HG02852 (cell line): Measurements from ENCODE around the gene CCDC30.
"Not testable (repeated sequence)": the region's sequence is repeated elsewhere in the genome, so short reads cannot be mapped to it uniquely, and the experiment has no call there.

Experiments used
- ATAC-seq: cut with Tn5 transposase; IDR thresholded peaks from one replicate; pipeline ENCODE4 v1.9.1; 2021; ENCODE audit warnings: mild to moderate bottlenecking, moderate library complexity; ENCODE audit not compliant: unreplicated experiment

Gene CCDC30

DNA sequence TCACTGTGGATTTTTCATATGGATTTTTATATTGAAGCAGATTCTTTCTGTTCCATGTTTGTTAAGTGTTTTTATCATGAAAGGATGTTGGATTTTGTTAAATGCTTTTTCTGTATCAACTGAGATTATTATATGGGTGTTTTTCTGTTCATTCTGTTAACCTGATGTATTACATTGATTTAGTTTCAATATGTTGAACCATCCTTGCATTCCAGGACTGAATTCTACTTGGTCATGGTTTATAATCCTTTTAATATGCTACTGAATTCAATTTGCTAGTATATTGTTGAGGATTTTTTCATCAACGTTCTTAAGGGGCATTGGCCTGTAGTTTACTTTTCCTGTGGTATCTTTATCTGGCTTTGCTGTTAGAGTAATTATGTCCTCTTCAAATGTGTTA is 55.8 kb downstream of the CCDC30 start:
- no peak for ATAC-seq

DNA sequence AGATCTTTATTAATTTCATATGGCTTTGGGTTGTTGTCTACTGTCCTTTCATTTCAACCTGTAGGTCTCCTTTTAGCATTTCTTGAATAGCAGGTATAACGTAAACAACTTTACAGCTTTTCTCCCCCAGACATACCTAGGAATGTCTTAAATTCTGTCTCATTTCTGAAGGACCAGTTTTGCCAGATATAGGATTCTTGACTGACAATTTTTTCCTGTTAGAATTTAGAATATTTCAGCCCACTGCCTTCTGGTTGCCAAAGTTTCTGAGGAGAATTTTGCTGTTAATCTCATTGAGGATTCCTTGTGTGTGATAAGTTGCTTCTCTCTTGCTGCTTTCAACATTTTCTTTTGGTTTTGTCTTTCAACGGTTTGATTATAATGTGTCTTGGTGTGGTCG is 60.1 kb downstream of the CCDC30 start:
- no peak for ATAC-seq

DNA sequence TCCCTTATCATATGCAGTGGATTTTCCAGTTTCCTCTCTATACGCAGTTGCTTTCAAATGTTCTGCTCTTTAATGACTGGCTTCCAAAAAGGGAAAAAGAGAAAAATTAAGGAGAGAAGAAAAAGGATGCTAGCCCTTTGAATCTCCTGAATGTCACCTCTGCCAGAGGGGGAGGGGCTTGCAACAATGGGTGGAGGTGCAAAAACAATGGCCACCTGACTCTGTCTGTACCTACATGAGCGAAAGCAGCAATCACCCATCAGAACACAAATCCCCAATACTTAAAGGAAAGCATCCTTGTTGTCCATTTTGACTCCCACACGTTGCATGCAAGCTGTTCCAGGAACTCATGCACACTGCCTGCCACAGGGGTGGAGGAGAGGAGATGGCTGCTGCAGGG is 61.2 kb downstream of the CCDC30 start:
- no peak for ATAC-seq

GRCh38 chr1:42529724-42530181 is 66.7 kb downstream of the CCDC30 start:
- no peak for ATAC-seq

- no peak for ATAC-seq
These were observed 68.0 kb downstream of the CCDC30 start for GRCh38 chr1:42531043-42531442.

DNA sequence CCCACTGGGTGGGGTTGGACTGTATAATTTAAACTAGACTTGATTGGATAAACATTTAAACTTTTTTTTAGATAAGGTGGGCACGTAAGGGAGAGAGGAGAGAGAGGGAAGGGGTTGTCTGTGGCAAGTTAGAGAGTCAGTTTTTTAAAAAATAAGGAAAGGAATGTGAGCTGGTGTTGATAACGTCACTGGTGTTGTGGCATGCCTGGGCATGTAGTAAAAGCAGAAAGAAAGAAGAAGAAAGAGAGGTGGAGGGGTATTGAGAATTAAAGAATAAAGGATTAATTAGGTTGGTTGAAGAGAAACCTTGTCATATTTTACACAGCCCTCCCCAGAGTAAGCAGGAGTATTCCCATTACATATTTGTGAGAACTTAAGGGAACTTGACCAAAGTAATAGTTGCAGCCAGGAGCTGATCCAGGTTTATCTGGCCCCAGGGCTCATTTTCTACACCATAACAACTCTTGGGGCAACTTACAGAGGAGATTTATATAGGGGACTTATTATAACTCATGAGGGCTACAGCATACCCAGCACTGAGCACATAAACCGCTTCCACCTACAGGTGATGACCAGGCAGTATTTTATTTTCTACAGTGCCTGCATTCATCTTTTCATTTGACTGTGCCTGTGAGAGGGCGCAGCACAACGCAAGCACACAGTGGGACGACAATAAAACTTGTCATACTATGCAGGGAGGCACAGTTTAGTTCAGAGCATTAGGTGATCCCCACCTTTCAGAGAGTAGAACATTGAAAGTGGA is 70.2 kb downstream of the CCDC30 start:
- ATAC-seq, result no peak

DNA sequence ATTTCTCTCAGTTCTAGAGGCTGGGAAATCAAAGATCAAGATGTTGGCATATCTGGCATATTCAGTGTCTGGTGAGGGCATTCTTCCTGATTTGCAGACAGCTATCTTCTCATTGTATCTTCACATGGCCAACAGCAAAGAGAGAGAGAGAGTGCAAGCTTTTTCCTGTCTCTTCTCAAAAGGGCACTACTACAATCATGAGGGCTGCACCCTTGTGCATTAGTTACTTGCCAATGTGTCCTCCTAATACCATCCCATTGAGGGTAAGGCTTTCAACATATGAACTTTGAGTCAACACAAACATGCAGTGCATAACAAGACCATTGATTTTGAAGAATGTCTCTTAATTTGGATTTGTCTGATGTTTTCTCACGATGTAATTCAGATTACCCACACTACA is 78.0 kb downstream of the CCDC30 start:
- no peak for ATAC-seq

GRCh38 chr1:42551180-42551579 is 88.1 kb downstream of the CCDC30 start:
- ATAC-seq, result no peak

DNA sequence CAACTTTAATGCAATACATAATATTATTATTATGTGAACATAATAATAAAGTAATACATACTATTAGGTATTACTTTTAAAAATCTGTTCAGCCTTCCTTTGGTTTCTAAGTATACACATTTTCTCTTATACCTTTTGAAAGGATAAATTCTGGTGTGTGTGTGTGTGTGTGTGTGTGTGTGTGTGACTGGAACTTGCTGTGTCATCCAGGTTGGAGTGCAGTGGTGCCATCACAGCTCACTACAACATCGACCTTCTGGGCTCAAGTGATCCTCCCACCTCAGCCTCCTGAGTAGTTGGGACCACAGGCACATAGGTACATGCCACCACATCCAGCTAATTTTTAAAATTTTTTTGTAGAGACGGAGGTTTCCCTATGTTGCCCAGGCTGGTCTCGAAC is 88.5 kb downstream of the CCDC30 start:
- no peak for ATAC-seq

- no peak for ATAC-seq
These were observed 89.5 kb downstream of the CCDC30 start for GRCh38 chr1:42552636-42553035.

DNA sequence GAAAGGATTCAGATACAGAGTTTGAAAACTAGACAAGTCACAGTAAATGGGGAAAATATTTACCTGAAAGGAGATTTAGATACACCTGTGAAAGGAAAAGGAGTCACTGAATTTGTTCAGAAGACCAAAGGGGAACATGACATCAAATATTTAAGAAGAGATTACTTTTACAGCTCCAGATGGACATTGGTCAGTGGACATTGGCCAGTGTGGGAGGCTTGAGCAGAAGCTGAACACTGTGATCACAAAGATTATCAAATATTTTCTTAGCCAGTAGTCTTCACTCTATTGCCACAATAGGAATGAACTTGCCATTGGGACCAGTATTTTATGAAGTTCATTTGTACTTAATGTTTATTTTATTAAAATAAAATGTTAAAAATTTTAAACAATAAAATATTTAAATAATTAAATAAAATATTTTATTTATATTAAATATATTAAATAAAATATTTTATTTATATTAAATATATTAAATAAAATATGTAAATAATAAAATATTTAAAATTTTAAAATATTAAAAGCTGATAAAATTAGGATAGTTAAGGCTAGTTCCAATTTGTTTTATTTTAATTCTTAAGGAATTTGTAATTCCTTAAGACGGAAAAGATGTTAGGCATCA is 94.3 kb downstream of the CCDC30 start:
- no peak for ATAC-seq

DNA sequence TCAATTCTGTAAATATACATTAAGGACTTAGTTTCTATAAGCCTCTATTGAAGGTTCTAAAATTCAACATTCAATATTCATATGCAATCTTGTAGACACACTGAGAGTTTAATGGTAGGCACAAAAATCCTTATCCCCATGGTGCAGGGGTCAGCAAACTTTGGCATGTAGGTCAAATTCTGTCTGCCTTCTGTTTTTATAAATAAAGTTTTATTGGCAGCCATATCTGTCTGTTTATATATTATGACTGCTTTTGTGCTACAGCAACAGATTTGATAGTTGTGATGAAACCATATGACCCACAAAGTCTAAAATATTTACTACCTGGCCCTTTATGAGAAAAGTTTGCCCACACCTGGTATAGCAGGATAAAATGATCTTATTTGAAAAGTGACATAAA is 104.0 kb downstream of the CCDC30 start:
- ATAC-seq, result no peak

DNA sequence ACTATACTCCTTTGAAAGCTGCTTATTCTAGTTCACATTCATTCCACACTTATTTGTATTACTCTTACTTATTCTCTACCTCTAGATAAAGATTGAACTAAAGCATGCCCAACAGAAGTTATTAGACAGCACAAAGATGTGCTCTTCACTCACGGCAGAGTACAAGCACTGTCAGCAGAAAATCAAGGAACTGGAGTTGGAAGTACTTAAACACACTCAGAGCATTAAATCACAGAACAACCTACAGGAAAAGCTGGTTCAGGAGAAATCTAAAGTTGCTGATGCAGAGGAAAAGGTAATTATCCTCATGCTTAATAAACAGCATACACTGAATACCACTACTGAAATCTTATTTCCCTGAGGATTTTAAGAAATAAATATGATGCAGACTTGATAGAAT is 113.8 kb downstream of the CCDC30 start:
- no peak for ATAC-seq

DNA sequence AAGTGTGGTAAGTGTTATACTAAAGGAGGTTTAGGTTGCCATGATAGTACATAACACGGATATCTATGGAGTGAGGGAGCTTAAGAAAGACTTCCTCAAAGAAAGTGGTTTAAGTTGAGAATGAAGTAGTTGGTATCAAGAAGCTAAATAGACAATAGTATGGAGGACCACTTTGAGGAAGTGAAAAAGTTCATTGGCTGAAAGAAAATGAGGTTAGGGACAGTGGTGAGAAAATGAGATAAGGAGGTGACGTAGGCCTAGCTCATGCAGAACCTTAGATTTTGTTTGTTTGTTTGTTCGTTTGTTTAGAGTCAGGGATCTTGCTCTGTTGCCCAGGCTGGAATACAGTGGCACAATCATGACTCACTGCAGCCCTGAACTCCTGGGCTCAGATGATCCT is 122.9 kb downstream of the CCDC30 start:
- ATAC-seq, result no peak

GRCh38 chr1:42587753-42588152 is 124.7 kb downstream of the CCDC30 start:
- no peak for ATAC-seq

DNA sequence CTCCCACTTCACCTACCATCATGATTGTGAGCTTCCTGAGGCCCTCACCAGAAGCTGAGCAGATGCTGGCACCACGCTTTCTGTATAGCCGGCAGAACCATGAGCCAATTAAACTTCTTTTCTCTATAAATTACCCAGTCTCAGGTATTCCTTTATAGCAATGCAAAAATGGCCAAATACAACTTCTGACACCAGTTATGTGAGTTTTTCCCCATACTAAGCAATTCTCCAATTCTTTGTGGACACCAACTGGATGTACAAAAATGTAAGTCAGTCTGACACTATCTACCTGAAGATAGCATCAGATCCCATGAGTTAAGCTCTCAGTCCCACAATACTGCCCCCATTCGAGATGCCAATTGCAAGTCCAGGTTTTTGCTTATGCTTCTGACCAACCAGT is 129.7 kb downstream of the CCDC30 start:
- ATAC-seq, result no peak

DNA sequence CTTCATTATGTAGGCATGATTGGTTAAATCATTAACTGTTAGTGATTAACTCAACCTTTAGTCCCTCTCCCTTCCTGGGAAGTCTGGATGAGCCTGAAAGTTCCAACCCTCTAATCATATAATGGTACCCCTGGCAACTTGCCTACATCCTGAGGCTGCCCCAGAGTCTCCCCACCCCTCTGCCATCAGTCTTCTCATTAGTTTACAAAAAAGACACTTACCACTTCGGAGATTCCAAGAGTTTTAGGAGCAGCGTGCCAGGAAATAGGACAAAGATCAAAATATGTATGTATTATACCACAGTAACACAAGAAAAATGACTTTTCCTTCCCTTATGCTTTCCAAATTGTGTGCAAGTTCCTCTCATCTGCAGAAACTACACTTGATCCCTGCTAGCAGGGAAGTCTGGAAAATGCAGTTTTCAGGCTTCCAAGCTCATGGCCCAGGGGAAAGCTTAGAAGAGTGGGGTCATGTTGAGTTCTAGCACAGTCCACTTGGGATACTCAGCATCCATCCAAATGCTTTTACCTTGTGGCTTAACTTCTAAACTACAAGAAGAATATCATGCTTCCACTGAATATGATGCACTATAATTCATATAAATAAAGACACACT is 130.5 kb downstream of the CCDC30 start:
- ATAC-seq, result no peak

DNA sequence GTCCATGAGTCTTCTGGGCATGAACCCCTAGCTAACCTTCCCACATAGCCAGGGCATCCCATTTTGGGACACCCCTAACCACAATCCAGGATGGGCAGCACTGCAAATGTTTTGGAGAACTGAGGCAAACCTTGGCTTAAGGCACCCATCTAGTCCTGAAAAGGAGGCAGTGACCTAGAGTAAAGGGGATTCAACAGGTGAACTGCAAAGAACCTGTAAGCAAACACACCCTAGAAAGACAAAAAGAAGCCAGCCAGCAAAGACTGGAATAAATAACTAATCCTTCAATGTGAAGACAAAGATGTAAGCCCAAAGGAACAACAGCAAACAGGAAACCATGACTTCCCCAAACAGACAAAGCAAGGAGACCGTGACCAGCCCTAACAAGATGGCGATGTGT is 138.4 kb downstream of the CCDC30 start:
- no peak for ATAC-seq

- no peak for ATAC-seq
These were observed 150.7 kb downstream of the CCDC30 start for GRCh38 chr1:42613803-42614131.

GRCh38 chr1:42618866-42619265 is 155.8 kb downstream of the CCDC30 start:
- no peak for ATAC-seq

- ATAC-seq, result no peak
These were observed 157.2 kb downstream of the CCDC30 start for GRCh38 chr1:42620307-42620706.

DNA sequence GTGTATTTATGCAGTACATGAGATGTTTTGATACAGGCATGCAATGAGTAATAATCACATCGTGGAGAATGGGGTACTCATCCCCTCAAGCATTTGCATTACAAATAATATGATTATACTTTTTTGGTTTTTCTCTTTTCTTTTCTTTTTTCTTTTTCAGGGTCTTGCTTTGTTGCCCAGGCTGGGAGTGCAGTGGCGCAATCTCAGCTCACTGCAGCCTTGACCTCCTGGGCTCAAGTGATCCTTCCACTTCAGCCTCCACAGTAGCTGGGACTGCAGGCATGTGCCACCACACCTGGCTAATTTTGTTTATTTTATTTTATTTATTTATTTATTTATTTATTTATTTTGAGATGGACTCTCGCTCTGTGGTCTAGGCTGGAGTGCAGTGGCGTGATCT is 158.1 kb downstream of the CCDC30 start:
- ATAC-seq, result not testable (repeated sequence)
